A549 treated with RU486 at 1 μM for 4 hours (cell line): ENCODE measurements around the gene TGIF2LY. TPM values are rescaled to one million over a fixed set of nuclear protein-coding genes. Genes with fewer than 3 reads are reported as not detected.

Experiments used
- total RNA-seq: library from RNA; stranded (reverse); fragments of 200-300 nt; extraction: Qiagen RNA extraction; gene quantifications from 5 replicates; pipeline ENCODE4 v1.2.3, GENCODE V29; 2022; ENCODE audit warnings: low read depth

Gene TGIF2LY
- total RNA-seq, result not detected in 5 replicates

DNA sequence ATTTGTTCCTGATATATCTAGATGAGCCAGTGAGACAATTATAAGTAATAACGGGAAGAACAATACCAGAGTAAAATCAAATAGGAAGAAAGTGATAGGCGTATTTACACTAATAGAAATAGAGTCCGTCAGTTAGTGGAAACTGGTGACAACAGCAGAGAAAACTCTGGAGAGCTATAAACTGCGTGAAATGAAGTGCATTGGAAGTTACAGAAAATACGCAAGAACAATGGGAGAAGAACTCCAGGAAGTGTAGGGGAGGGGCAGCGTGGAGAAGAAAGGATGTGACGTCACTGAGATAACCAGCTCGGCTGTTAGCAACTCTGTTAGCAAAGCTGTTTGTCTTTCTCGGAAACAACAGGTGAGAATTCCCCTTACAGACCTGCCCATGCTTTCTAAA is at the start of gene TGIF2LY:
Gene TGIF2LY (plus strand): TSS at position 301 of the 400 bp plus-strand sequence. CDS start 178 bp downstream, outside the sequence.

